Activated T-cell treated with anti-CD3 and anti-CD28 coated beads for 24 hours (primary cell): ENCODE measurements around the gene COPB1.

Source experiments
- DNase-seq: peaks from one replicate; pipeline ENCODE4 v3.0.0-alpha.2; 2020; ENCODE audit warnings: low read depth

The COPB1 gene

GRCh38 chr11:14425621-14426020 is 74.0 kb downstream of the COPB1 start:
- DNase-seq: no peak

GRCh38 chr11:14424096-14424495 is 75.5 kb downstream of the COPB1 start:
- no peak for DNase-seq

DNA sequence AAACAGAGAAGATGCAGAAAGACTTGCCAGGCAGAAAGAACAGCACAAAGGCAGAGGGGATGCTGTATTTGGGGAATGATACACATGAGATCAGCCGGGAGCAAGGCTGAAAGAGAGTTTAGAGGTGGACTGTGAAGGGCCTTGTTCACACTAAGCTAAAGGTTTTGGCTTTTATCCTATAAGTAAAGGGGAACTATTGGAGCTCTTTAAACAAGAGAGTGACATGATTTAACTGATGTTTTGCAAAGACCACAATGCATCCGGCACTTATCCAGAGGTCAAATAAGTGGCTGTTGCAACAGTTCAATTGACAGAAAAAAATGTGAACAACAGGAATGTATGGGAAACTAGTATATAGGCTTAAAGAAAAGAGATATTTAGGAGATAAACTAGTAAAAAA is 76.0 kb downstream of the COPB1 start:
- DNase-seq: no peak

- DNase-seq: no peak
Measured at GRCh38 chr11:14422814-14423182, 76.8 kb downstream of the COPB1 start.

GRCh38 chr11:14422052-14422813 is 77.4 kb downstream of the COPB1 start:
- DNase-seq: no peak

DNA sequence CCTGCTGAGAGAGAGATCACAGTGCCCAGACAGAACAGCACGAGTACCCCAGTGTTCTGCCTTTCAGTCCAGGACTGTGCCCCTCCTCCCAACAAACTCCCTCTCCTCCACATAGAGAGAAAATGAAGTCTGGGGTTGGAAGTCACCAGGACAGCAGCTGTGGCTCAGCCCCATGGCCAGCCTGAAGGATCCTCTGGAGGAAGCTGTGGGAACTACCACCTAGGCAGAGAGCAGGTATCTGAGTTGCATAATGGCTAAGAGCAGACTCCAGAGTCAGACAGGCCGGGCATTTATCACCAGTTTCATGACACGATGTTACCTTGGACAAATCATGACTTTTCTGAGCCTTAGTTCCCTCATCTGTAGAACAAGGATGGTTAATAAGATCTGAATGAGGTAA is 79.4 kb downstream of the COPB1 start:
- no peak for DNase-seq

DNA sequence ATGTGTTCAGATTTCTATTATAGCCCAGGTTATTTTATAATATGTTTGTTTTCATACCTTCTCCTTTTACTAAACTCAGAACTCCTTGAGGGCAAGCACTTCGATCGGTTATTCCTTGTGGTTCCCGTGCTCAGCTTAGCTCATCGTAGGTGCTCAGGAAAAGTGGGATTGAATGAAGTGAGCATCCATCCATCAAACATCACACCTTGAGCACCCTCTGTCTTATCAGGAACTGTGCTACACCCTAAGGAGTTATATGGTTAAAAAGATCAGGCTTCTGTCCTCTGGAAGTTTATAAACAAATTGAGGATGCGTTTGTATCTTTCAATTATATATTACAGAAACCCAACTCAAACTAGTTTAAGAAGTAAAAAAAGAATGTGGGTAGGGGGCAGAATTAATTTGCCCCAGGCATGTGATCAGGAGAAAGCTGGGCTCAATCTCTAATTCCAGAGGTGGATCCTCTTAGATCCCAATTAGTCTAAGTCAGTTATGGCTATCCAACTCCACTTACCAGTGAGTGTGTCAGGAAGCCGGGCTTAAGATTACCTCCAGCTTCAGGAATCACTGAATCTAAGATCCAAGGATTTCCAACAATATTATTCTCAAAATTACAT is 80.7 kb downstream of the COPB1 start:
- no peak for DNase-seq

GRCh38 chr11:14417617-14418374 is 81.8 kb downstream of the COPB1 start:
- no peak for DNase-seq

- DNase-seq: no peak
Measured at GRCh38 chr11:14417186-14417585, 82.4 kb downstream of the COPB1 start.

DNA sequence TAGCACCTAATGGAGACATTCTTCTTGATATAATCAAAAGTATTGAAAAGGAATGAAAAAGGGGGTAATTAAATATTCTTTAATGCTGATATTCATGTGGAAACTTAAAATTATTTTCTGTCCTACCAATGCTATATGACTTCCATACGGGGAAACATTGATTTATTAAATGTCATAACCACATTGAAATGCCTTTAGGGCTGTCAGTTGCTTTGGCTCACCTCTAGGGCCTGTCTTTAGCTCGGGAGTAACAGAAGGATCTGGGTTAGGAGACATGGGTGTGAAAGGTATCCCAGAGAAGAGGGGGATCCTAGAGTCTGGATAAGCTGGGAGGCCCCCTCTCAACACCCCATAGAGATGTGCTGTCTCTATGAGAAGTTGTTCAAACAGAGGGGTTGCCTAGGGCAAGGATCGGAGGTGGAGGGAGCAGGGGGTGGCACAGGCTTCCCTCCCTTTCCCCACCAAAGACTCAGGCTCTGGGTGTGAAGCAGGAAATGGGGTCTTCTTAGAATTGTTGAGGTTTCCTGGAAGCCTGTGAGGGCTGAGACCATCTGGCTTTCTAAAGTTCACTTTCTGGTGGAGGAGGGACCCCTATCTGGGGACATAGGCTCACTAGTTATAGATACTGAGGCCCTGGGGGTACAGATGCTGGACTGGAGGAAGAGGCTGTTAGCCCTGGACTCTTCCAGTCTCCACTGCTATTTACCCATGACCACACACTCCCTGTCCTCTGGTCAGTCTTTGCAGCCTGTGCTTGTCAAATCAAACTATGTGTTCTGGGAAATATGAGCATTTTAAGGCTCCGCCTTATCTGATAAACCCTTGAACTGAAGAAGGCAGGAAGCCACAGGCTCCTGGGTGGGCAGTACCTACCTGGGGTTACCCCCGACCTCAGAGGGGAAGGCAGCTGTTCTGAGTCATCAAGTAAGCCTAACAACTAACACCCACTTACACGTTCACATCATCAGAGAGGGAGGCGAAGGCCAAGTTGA is 84.8 kb downstream of the COPB1 start:
- peak; percentile 66 for DNase-seq

GRCh38 chr11:14413307-14414069 is 86.1 kb downstream of the COPB1 start:
- no peak for DNase-seq

DNA sequence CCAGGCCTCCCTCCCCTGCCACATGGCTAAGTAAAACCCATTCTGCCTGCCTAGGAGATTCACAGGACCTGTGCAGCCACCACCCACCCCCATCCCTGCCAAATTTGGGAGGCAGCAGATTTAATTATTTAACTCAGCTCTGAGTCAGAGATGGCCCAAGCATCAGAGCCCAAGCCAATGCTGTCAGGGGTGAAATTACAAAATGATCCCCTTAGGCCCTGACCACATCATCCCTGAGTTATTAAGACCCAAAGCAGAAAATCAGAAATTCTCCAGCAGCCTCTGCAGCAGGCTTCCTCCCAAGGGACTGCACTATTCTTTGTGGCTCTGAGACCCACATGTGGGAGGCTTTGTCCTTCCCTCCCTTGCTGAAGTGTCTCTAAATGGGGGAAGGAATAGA is 87.8 kb downstream of the COPB1 start:
- DNase-seq: no peak

GRCh38 chr11:14409891-14410290 is 89.7 kb downstream of the COPB1 start:
- no peak for DNase-seq

DNA sequence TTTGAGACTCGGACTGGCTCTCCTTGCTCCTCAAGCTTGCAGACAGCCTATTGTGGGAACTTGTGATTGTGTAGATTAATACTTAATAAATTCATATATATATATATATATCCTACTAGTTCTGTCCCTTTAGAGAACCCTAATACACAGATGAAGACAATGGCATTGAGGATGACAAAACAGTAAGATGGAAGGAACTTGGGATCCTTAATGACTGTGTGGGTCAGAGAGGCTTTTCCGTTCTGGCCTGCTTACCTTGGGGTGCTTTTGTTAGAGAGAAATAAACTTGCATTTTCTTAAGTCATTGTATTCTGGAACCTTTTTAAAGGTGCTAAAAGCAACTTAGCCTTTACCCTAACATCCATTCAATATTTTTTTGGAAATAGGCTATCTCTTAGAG is 91.0 kb downstream of the COPB1 start:
- DNase-seq: no peak
